Ishikawa (cell line): ENCODE results near the gene OR4F17.
"Not testable (repeated sequence)": the region's sequence is repeated elsewhere in the genome, so short reads cannot be mapped to it uniquely, and the experiment has no call there.

Experiments
- CEBPB ChIP-seq: IDR thresholded peaks from 2 replicates; pipeline ENCODE4 v1.6.1; 2012
- EP300 ChIP-seq: IDR thresholded peaks from 2 replicates; pipeline ENCODE4 v1.6.1; 2012; ENCODE audit warnings: borderline replicate concordance
- TCF12 ChIP-seq: IDR thresholded peaks from 2 replicates; pipeline ENCODE4 v1.6.1; 2012; ENCODE audit warnings: low read depth
- TEAD4 ChIP-seq: IDR thresholded peaks from 2 replicates; pipeline ENCODE4 v1.6.1; 2012
- ZBTB7A ChIP-seq: IDR thresholded peaks from 2 replicates; pipeline ENCODE4 v1.6.1; 2012; ENCODE audit warnings: low read depth

DNA sequence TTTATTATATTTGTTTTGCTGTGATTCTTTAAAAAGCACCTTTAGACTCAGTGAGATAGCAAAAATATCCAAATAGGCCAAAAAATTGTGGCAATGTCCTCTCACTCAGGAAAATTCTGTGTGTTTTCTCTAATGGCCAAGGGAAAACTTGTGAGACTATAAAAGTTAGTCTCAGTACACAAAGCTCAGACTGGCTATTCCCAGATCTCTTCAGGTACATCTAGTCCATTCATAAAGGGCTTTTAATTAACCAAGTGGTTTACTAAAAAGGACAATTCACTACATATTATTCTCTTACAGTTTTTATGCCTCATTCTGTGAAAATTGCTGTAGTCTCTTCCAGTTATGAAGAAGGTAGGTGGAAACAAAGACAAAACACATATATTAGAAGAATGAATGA is at the start of gene OR4F17:
- not testable (repeated sequence) for TF ChIP-seq EP300, TCF12, TEAD4, ZBTB7A, CEBPB
